ENCODE results near the gene CSNK1D.

Gene CSNK1D

GRCh38 chr17:82316651-82317393 is 43.3 kb upstream of the CSNK1D start:
- Histone ChIP-seq H4K20me1 (ENCODE audit: insufficient read depth, low read length, poor library complexity, severe bottlenecking) (no peaks in the 10 kb centered on the region), H2AFZ (ENCODE audit: low read length) (peak overlapping the region; percentile 11; the same call in 1 of the 2 replicates), H3K27me3 (ENCODE audit: insufficient read depth, low read length, poor library complexity, severe bottlenecking) (no peaks in the 10 kb centered on the region), H3K9me2 (replicated peaks; ENCODE audit: low read depth, low read length) (no peaks in the 10 kb centered on the region), H3K9ac (ENCODE audit: low read depth, low read length, poor library complexity, severe bottlenecking) (peak overlapping the region; percentile 87), H3K4me3 (ENCODE audit: low read length, poor library complexity, severe bottlenecking) (peak overlapping the region; percentile 80), H3K4me1 (ENCODE audit: insufficient read depth, low read length, poor library complexity, severe bottlenecking) (peaks cover 28% of the 10 kb centered on the region), H3K79me2 (ENCODE audit: insufficient read depth, low read length) (peaks cover 35% of the 10 kb centered on the region), H3F3A (ENCODE audit: low read depth) (0 out of 2 replicates have a peak, but pooled peaks cover 5% of the 10 kb centered on the region), H3K36me3 (ENCODE audit: insufficient read depth, low read length) (no peaks in the 10 kb centered on the region), H3K9me3 (ENCODE audit: insufficient read depth, low read depth, low read length) (no peaks in the 10 kb centered on the region), H3K4me2 (ENCODE audit: low read depth, low read length, poor library complexity, severe bottlenecking) (peak overlapping the region; percentile 95)
- no peak for TF ChIP-seq EZH2phosphoT487 (IDR thresholded peaks at IDR 0.05; ENCODE audit: borderline replicate concordance)
- TF ChIP-seq, protein P1, sequence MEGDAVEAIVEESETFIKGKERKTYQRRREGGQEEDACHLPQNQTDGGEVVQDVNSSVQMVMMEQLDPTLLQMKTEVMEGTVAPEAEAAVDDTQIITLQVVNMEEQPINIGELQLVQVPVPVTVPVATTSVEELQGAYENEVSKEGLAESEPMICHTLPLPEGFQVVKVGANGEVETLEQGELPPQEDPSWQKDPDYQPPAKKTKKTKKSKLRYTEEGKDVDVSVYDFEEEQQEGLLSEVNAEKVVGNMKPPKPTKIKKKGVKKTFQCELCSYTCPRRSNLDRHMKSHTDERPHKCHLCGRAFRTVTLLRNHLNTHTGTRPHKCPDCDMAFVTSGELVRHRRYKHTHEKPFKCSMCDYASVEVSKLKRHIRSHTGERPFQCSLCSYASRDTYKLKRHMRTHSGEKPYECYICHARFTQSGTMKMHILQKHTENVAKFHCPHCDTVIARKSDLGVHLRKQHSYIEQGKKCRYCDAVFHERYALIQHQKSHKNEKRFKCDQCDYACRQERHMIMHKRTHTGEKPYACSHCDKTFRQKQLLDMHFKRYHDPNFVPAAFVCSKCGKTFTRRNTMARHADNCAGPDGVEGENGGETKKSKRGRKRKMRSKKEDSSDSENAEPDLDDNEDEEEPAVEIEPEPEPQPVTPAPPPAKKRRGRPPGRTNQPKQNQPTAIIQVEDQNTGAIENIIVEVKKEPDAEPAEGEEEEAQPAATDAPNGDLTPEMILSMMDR (conservative IDR thresholded peaks at IDR 0.05; ENCODE audit: low read length), result no peak

DNA sequence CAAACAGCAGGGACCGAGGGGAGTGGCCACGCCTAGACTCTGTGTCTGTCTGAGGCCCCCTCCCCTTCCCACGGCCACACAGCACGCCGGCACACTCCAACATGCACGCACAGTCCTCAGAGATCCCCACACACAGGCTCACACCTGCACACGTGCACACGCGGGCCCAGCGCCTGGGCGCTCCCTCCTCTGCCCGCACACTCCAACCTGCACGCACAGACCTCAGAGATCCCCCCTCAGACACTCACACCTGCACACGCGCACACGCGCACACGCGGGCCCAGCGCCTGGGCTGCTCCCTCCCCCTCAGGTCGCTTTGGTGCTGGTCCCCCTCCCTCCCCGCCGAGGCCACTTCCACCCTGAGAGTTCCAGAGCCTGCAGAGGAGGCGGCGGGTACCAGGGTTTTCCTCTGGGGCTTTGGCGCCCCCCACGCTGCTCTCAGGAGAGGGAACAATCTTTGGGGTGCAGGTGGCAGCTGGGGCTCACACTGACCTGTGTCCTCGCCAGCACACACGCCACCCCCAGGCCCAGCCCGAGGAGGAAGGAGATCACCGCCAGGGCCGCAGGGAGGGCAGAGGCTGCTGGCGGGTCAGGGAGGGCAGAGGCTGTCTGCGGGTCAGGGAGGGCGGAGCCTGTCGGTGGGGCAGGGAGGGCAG is 42.3 kb upstream of the CSNK1D start:
- peak overlapping the region; percentile 95 for H3K4me2 ChIP-seq (ENCODE audit: low read depth, low read length, poor library complexity, severe bottlenecking)

GRCh38 chr17:82314727-82315605 is 41.5 kb upstream of the CSNK1D start:
- H3K9ac ChIP-seq (ENCODE audit: low read depth, low read length, poor library complexity, severe bottlenecking), result peak overlapping the region; percentile 87
- H3K27me3 ChIP-seq (ENCODE audit: insufficient read depth, low read length, poor library complexity, severe bottlenecking), result no peaks in the 10 kb centered on the region
- no peaks in the 10 kb centered on the region for H3K9me2 ChIP-seq (replicated peaks; ENCODE audit: low read depth, low read length)
- no peaks in the 10 kb centered on the region for H3K9me3 ChIP-seq (ENCODE audit: insufficient read depth, low read depth, low read length)
- H3K36me3 ChIP-seq (ENCODE audit: insufficient read depth, low read length), result no peaks in the 10 kb centered on the region
- H3K79me2 ChIP-seq (ENCODE audit: insufficient read depth, low read length), result peaks cover 35% of the 10 kb centered on the region
- peak overlapping the region; percentile 80 for H3K4me3 ChIP-seq (ENCODE audit: low read length, poor library complexity, severe bottlenecking)
- H3K4me1 ChIP-seq (ENCODE audit: insufficient read depth, low read length, poor library complexity, severe bottlenecking), result peaks cover 20% of the 10 kb centered on the region
- no peaks in the 10 kb centered on the region for H4K20me1 ChIP-seq (ENCODE audit: insufficient read depth, low read length, poor library complexity, severe bottlenecking)
- no peak overlapping the region for H2AFZ ChIP-seq (ENCODE audit: low read length)
- no peak for TF ChIP-seq EZH2phosphoT487 (IDR thresholded peaks at IDR 0.05; ENCODE audit: borderline replicate concordance)
- TF ChIP-seq, protein P1 (conservative IDR thresholded peaks at IDR 0.05; ENCODE audit: low read length), result no peak
- peak overlapping the region; percentile 95 for H3K4me2 ChIP-seq (ENCODE audit: low read depth, low read length, poor library complexity, severe bottlenecking)
- H3F3A ChIP-seq (ENCODE audit: low read depth), result 0 out of 2 replicates have a peak, but pooled peaks cover 5% of the 10 kb centered on the region

More for the DNA sequence above, 42.3 kb upstream of the CSNK1D start:
- peak overlapping the region; percentile 66; the same call in 1 of the 2 replicates for H2AFZ ChIP-seq (ENCODE audit: low read length)
- 0 out of 2 replicates have a peak, but pooled peaks cover 5% of the 10 kb centered on the region for H3F3A ChIP-seq (ENCODE audit: low read depth)
- peak overlapping the region; percentile 80 for H3K4me3 ChIP-seq (ENCODE audit: low read length, poor library complexity, severe bottlenecking)
- no peaks in the 10 kb centered on the region for H3K9me2 ChIP-seq (replicated peaks; ENCODE audit: low read depth, low read length)
- no peaks in the 10 kb centered on the region for H3K27me3 ChIP-seq (ENCODE audit: insufficient read depth, low read length, poor library complexity, severe bottlenecking)
- H3K9ac ChIP-seq (ENCODE audit: low read depth, low read length, poor library complexity, severe bottlenecking), result peak overlapping the region; percentile 87
- H4K20me1 ChIP-seq (ENCODE audit: insufficient read depth, low read length, poor library complexity, severe bottlenecking), result no peaks in the 10 kb centered on the region
- no peaks in the 10 kb centered on the region for H3K36me3 ChIP-seq (ENCODE audit: insufficient read depth, low read length)
- peaks cover 35% of the 10 kb centered on the region for H3K79me2 ChIP-seq (ENCODE audit: insufficient read depth, low read length)
- H3K9me3 ChIP-seq (ENCODE audit: insufficient read depth, low read depth, low read length), result no peaks in the 10 kb centered on the region
- TF ChIP-seq EZH2phosphoT487 (IDR thresholded peaks at IDR 0.05; ENCODE audit: borderline replicate concordance), result no peak
- TF ChIP-seq, protein P1 (conservative IDR thresholded peaks at IDR 0.05; ENCODE audit: low read length), result peak; percentile 34; the same call in 1 of the 2 replicates
- H3K4me1 ChIP-seq (ENCODE audit: insufficient read depth, low read length, poor library complexity, severe bottlenecking), result peaks cover 20% of the 10 kb centered on the region
